HG02884 (cell line): ENCODE measurements around the gene EMC10.
"Not testable (repeated sequence)": the region's sequence is repeated elsewhere in the genome, so short reads cannot be mapped to it uniquely, and the experiment has no call there.

ENCODE experiments used
- ATAC-seq: cut with Tn5 transposase; IDR thresholded peaks from one replicate; pipeline ENCODE4 v1.9.1; 2021; ENCODE audit warnings: mild to moderate bottlenecking, moderate library complexity; ENCODE audit not compliant: unreplicated experiment

Gene EMC10

GRCh38 chr19:50512999-50513745 is 36.9 kb downstream of the EMC10 start:
- ATAC-seq = no peak

GRCh38 chr19:50513746-50514345 is 37.5 kb downstream of the EMC10 start, which contains the start of gene ASPDH:
ASPDH (minus strand) TSS chr19:50513913; CDS start chr19:50513823, 90 bp downstream.
- no peak for ATAC-seq

GRCh38 chr19:50514346-50515167 is 38.2 kb downstream of the EMC10 start:
- ATAC-seq = no peak

GRCh38 chr19:50515168-50515561 is 38.9 kb downstream of the EMC10 start:
- ATAC-seq = no peak

GRCh38 chr19:50516456-50516855 is 40.1 kb downstream of the EMC10 start:
- ATAC-seq = no peak

- no peak for ATAC-seq
These were observed 40.8 kb downstream of the EMC10 start for GRCh38 chr19:50516964-50517703.

GRCh38 chr19:50517704-50518075 is 41.4 kb downstream of the EMC10 start:
- ATAC-seq = no peak

- ATAC-seq = no peak
These were observed 42.0 kb downstream of the EMC10 start for GRCh38 chr19:50518091-50519005.

GRCh38 chr19:50519006-50519575 is 42.8 kb downstream of the EMC10 start:
- ATAC-seq = no peak

- ATAC-seq = no peak
These were observed 44.6 kb downstream of the EMC10 start for GRCh38 chr19:50520822-50521465.

GRCh38 chr19:50522881-50523280 is 46.6 kb downstream of the EMC10 start:
- ATAC-seq = no peak

GRCh38 chr19:50528052-50528451 is 51.7 kb downstream of the EMC10 start:
- not testable (repeated sequence) for ATAC-seq

- no peak for ATAC-seq
These were observed 54.9 kb downstream of the EMC10 start for GRCh38 chr19:50531171-50531612.

- no peak for ATAC-seq
These were observed 56.6 kb downstream of the EMC10 start for GRCh38 chr19:50532952-50533351.

- ATAC-seq = no peak
These were observed 58.2 kb downstream of the EMC10 start for GRCh38 chr19:50534478-50534877.

- ATAC-seq = no peak
These were observed 59.4 kb downstream of the EMC10 start for GRCh38 chr19:50535672-50536187.

GRCh38 chr19:50536662-50537305 is 60.5 kb downstream of the EMC10 start:
- ATAC-seq = no peak

- ATAC-seq = no peak
These were observed 61.0 kb downstream of the EMC10 start for GRCh38 chr19:50537306-50537685.
